GM12892 (cell line): ENCODE results near the gene SFT2D2.

Experiments used
- DNase-seq: peaks from one replicate; pipeline ENCODE4 v3.0.0; 2011; ENCODE audit not compliant: insufficient read length
- FAIRE-seq: peaks from 2 replicates; lab custom pipeline; 2011; peaks lifted over from hg19 to GRCh38; lab: Jason Lieb, UNC
- POLR2A ChIP-seq: IDR thresholded peaks from 2 replicates; pipeline ENCODE4 v1.6.1; 2011; ENCODE audit warnings: low read depth, low read length, control low read depth
- POLR2AphosphoS5 ChIP-seq: IDR thresholded peaks from 2 replicates; pipeline ENCODE4 v1.6.1; 2011; ENCODE audit warnings: low read depth, low read length, control low read depth
- TAF1 ChIP-seq: IDR thresholded peaks from 2 replicates; pipeline ENCODE4 v1.6.1; 2011; ENCODE audit warnings: low read depth, mild to moderate bottlenecking, control low read depth, low read length, borderline replicate concordance

The SFT2D2 gene

DNA sequence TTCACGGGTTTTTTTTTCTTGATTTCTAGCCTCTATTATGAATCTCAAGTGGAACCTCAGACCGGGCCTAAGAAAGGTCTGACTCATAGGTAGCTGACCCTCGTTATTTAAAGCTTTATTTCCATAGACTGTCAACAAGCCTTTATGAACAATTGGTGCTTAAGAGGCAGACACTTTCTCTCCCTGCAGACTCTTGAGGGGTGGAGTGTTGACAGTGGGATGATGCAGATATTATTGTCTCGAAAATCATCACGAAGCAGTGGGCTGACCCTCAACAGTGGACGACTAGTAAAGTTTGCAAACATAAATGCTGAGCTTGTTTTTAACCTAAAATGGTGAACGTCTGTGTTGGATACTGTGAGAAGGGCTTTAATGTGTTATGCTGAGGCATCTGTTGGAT, 1.8 kb downstream of the SFT2D2 start:
- FAIRE-seq (no peak), DNase-seq (no peak)
- no peak for TF ChIP-seq TAF1
- no peak for TF ChIP-seq POLR2A

DNA sequence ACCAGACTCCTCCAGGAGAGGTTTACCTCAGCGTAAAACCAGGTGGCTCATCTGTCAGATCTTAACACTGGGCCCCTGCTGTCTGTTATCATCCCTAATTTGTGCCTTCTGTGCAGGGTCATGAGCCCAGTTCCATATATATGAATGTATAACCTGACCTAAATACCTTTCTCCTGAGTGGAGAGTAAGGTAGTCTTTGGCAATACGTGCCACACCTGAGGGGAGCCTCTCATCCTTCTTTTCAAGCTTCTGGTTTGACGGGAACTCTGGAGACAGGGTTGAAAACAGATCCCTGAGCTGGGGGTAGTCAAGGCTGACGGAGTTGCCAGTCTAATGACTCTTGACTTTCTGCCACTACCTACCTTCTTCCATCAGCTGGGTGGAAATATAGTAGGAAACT, 4.1 kb downstream of the SFT2D2 start:
- DNase-seq: no peak
- no peak for FAIRE-seq
- TF ChIP-seq POLR2AphosphoS5: no peak
- no peak for TF ChIP-seq TAF1
- no peak for TF ChIP-seq POLR2A

DNA sequence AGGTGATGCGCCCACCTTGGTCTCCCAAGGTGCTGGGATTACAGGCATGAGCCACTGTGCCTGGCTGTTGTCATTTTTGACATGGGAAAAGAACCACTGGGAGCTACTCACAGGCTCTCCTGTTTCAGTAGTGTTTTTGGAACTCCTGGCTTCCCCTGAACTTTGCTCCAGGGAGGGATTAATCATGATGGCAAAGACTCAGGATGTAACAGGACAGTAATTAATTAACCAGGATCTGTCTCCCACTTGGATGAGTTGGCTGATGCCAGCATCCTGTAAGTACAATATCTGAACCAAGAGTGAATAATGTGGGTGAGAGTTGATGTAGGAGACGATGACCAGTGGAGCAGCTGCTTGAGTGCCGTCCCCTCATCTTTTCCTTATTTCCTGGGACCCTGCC, 4.9 kb downstream of the SFT2D2 start:
- DNase-seq: no peak
- FAIRE-seq: no peak
- TF ChIP-seq POLR2AphosphoS5 (no peak), POLR2A (no peak), TAF1 (no peak)

DNA sequence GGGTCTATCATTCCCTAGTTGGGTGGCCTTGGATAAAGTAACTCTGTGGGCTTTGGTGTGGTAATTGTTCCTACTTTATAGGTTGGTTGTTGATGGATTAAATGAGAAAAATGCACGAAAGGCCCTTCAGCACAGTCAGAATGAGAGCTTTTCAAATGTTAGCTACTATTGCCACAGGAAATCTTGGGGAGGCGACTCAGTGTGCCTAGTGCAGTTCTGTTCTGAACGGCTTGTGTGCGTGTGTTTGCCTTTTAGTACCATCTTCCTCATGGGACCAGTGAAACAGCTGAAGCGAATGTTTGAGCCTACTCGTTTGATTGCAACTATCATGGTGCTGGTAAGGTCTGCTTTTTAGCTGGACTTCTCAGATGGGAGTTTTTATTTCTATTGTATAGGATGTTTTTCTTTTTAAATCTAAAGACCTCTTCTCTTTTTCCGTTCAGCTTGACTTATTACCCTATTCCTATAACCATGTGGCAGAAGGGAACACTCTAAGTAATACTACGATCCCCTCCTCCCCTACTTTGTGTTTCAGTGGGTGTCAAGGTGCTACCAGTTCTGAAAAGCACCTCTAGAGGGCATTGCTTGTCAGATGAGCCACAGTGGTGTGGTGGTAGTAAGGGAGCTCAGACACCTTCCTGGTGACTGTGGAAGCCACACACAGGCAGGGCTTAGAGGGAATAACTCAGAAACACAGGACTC, 9.2 kb downstream of the SFT2D2 start:
- TF ChIP-seq TAF1 (no peak), POLR2A (no peak), POLR2AphosphoS5 (no peak)
- DNase-seq: peak; percentile 33
- FAIRE-seq: peak; percentile 69

DNA sequence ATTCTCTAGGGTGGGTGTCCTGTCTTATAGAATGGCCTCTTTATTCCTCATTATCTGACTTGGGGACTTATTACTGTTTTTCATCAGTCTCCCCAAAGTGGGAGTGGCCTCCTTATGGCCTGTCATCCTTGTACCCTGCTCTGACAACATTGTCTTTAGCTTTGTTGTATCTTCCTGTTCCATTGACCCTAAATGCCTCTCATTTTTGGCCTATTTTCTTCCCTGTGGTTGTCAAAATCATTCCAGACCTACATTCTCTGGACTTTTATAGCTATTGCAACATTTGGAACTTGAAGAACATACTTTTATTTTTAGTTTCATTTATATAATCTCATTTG, 9.7 kb downstream of the SFT2D2 start:
- no peak for TF ChIP-seq POLR2AphosphoS5
- no peak for TF ChIP-seq TAF1
- no peak for FAIRE-seq
- no peak for DNase-seq

DNA sequence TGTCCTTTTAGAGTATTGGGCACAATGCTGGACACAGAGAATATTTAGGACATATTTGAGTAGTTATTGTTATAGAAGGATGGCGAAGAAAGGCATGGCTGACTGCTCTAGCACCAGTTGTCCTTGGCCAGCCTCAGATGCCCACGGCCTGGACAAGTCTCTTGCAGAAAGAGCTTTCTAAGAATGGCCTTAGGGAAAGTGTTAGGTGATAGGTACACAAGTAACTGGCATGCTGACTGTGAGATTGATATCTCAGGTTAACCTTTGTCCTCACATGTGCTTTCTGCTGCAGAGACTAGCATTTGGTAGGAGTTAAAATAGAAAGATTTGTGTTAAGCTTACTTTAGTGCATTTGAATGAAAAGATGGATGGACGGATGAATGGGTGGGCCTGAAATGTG, 10.1 kb downstream of the SFT2D2 start:
- no peak for TF ChIP-seq POLR2A
- TF ChIP-seq POLR2AphosphoS5: no peak
- no peak for TF ChIP-seq TAF1
- FAIRE-seq (no peak), DNase-seq (no peak)

DNA sequence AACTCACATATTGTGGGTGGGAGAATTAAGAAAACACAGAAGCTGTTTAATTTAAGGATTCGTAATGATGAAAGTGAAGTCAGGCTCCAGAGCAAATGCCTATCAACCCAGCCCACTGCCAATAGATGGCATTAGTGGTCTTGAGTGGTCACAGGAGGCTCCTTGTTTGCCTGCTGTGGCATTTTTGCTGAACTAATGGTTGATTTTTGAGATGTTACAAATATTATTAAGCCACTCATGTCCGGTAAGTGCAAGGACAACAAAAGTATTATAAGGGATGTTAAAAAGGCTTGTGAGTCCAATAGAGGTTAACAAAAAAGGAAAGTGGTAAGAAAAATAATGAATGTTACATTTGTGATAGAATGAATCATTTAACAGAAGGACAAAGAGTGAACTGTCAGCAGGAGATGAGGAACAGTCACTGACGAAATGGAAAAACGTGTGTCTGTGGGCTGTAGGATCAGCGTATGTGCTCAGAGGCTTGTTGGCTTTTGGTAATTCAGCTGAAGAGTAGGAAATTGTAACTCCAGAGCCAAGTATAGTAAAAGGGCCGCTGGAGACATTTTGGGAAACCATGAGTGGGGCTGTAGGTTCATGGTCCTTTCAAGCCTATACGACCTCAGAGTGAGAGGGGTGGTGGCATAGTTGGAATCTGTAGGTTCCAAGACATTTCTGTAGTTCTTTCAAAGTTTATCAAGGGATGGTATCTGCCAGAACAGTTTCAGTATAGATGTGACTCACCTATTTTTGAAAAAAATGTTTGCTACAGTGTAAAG, 11.2 kb downstream of the SFT2D2 start:
- TF ChIP-seq TAF1: no peak
- TF ChIP-seq POLR2A: no peak
- TF ChIP-seq POLR2AphosphoS5: no peak
- FAIRE-seq (no peak), DNase-seq (no peak)

DNA sequence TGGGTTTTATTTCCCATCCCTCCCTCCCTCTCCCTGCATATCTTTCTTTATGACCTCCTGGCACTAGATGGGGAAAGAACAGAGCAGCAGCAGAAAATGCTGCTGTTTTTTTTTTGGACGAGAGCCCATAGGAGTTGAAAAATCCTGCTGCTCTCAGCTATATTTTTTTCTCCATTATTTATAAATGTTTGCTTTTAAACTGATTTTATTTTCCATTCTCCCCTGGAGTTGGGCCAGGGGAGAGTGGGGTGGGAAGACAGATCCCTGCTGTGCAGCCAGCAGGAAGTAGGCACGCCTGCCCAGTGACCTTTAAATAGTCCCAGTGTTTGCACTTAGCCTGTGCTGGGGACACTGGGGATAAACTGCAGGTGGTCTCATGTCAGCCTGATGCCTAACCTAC, 17.4 kb downstream of the SFT2D2 start:
- FAIRE-seq: no peak
- no peak for DNase-seq
- TF ChIP-seq POLR2A: no peak

DNA sequence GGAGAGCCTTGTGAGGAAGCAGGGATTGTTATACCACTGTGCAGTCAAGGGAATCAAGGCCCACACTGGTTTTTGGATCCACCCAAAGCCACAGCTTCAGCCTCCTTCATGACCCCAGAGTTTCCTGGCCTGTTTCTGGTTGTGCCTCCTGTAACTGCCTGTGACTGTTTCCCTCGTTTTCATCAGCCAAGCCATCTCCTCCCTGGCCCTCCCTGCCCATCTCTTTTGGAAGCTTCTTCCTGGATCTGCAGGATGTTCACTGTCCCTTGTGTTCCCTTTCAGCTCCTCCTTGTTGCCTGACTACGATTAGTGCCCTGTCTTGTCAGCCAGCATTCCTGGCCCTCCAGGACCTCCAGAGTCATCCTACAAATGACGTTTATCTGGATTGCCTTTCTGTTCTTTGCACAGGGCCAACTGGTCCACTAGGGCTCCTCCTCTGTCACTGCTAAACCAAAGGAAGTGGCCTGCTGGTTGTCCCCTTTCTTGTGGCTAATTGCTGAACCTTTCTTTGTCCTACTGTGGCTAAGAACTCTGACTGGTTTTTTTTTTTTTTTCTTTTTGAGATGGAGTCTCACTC, 17.9 kb downstream of the SFT2D2 start:
- TF ChIP-seq TAF1 (no peak), POLR2AphosphoS5 (no peak), POLR2A (no peak)
- no peak for DNase-seq

DNA sequence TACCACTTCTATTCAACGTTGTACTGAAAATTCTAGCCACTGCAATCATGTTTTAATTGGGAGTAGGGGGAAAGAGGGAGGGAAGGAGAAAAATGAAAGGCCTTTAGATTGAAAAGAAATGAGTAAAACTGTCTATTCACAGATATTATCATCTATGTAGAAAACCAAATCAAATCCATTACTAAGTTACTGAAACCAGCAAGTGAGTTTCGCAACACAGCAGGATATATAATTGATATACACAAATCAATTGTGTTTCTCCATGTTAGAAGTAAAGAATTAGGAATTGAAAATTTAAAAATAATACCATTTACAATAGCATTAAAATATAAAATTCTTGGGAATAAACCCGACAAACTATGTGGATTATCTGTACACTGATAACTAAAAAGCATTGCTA, 19.2 kb downstream of the SFT2D2 start:
- TF ChIP-seq POLR2A (no peak), POLR2AphosphoS5 (no peak), TAF1 (no peak)
- no peak for FAIRE-seq
- no peak for DNase-seq

More for the DNA sequence above, 17.9 kb downstream of the SFT2D2 start:
- FAIRE-seq: no peak

DNA sequence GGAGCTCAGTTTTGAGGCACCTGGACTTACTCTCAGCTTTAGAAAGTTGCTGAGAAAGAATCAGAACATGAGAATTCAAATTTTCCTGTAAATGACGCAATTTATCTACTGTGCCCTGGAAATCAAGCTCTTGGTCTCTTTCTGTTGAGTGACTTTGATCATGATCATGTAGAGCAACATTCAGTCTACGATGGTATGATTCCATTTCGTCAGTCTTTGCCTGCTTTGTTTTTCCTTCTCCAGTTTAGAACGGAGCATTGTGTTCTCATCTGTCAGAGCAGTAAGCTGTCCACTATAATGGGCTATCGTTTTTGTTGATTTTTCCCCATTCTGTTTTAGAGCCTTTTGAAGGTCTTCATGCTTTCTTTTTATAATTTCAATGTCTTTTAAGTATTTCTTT, 20.7 kb downstream of the SFT2D2 start:
- FAIRE-seq (no peak), DNase-seq (no peak)

More for the DNA sequence above, 20.7 kb downstream of the SFT2D2 start:
- TF ChIP-seq POLR2AphosphoS5 (no peak), TAF1 (no peak), POLR2A (no peak)
